GM19395 (cell line): ENCODE measurements around the gene AVPR2.

Experiments used
- ATAC-seq: cut with Tn5 transposase; IDR thresholded peaks from one replicate; pipeline ENCODE4 v1.9.1; 2021; ENCODE audit warnings: mild to moderate bottlenecking, moderate library complexity; ENCODE audit not compliant: unreplicated experiment

Gene AVPR2

GRCh38 chrX:153870791-153871360, 33.6 kb upstream of the AVPR2 start:
- ATAC-seq = no peak

- ATAC-seq = no peak
These were observed 33.0 kb upstream of the AVPR2 start for GRCh38 chrX:153871451-153871850.

- no peak for ATAC-seq
These were observed 32.3 kb upstream of the AVPR2 start for GRCh38 chrX:153871946-153872878.

GRCh38 chrX:153873282-153874084, 31.0 kb upstream of the AVPR2 start:
- no peak for ATAC-seq

- ATAC-seq = no peak
These were observed 30.4 kb upstream of the AVPR2 start for GRCh38 chrX:153874085-153874365.

GRCh38 chrX:153874366-153875125, 29.9 kb upstream of the AVPR2 start:
- ATAC-seq = no peak

GRCh38 chrX:153875391-153876111, 28.9 kb upstream of the AVPR2 start:
- no peak for ATAC-seq

GRCh38 chrX:153876112-153876491, 28.4 kb upstream of the AVPR2 start:
- no peak for ATAC-seq

- no peak for ATAC-seq
These were observed 26.8 kb upstream of the AVPR2 start for GRCh38 chrX:153877571-153878261.

GRCh38 chrX:153878345-153878744, 26.1 kb upstream of the AVPR2 start:
- no peak for ATAC-seq

- no peak for ATAC-seq
These were observed 25.4 kb upstream of the AVPR2 start for GRCh38 chrX:153878969-153879653.

- ATAC-seq = no peak
These were observed 24.6 kb upstream of the AVPR2 start for GRCh38 chrX:153879741-153880439.

- no peak for ATAC-seq
These were observed 24.0 kb upstream of the AVPR2 start for GRCh38 chrX:153880440-153880815.

GRCh38 chrX:153881281-153881680, 23.2 kb upstream of the AVPR2 start:
- ATAC-seq = no peak

- no peak for ATAC-seq
These were observed 22.4 kb upstream of the AVPR2 start for GRCh38 chrX:153882086-153882498.

GRCh38 chrX:153882557-153882956, 21.9 kb upstream of the AVPR2 start:
- ATAC-seq = no peak

- no peak for ATAC-seq
These were observed 21.2 kb upstream of the AVPR2 start for GRCh38 chrX:153883163-153883843.

GRCh38 chrX:153884136-153884535, 20.3 kb upstream of the AVPR2 start:
- ATAC-seq = no peak
